Measurements from ENCODE around the gene SPOP.

DNA sequence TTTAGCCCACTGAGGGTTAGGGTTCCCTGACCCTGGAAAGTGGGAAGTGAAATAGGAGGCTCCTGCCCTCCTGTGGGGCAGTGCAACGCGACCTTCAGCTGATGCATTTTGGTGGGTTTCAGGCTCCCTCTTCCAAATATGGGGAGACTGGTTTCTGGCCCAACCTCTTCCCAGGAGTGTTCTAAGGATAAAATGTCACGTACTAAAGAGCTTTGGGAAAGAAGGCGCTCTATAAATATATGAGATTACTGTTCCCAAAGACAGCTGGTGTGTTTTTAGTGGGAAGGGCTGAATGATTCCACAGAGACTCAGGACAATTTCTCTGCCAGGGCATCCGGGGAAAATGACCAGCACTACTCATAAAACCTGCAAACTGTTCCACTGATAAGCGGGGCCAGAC lies 20.1 kb upstream of the SPOP start:
- TF ChIP-seq, protein P1, sequence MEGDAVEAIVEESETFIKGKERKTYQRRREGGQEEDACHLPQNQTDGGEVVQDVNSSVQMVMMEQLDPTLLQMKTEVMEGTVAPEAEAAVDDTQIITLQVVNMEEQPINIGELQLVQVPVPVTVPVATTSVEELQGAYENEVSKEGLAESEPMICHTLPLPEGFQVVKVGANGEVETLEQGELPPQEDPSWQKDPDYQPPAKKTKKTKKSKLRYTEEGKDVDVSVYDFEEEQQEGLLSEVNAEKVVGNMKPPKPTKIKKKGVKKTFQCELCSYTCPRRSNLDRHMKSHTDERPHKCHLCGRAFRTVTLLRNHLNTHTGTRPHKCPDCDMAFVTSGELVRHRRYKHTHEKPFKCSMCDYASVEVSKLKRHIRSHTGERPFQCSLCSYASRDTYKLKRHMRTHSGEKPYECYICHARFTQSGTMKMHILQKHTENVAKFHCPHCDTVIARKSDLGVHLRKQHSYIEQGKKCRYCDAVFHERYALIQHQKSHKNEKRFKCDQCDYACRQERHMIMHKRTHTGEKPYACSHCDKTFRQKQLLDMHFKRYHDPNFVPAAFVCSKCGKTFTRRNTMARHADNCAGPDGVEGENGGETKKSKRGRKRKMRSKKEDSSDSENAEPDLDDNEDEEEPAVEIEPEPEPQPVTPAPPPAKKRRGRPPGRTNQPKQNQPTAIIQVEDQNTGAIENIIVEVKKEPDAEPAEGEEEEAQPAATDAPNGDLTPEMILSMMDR (conservative IDR thresholded peaks at IDR 0.05; ENCODE audit: low read depth, low read length): no peak
- TF ChIP-seq MAZ (IDR thresholded peaks at IDR 0.05; ENCODE audit: borderline replicate concordance, low read depth, low read length) (no peak), POLR2A (IDR thresholded peaks at IDR 0.05; ENCODE audit: low read depth, low read length) (no peak), MXI1 (IDR thresholded peaks at IDR 0.05; ENCODE audit: borderline replicate concordance, low read depth, low read length) (no peak), SMC3 (IDR thresholded peaks at IDR 0.05; ENCODE audit: low read depth, low read length) (no peak), RAD21 (IDR thresholded peaks at IDR 0.05; ENCODE audit: low read length) (no peak), USF2 (IDR thresholded peaks at IDR 0.05; ENCODE audit: low read depth, low read length) (no peak), CHD1 (IDR thresholded peaks at IDR 0.05; ENCODE audit: low read depth, low read length) (no peak), NFE2L2 (IDR thresholded peaks at IDR 0.05; ENCODE audit: low read depth, low read length) (no peak), CEBPB (IDR thresholded peaks at IDR 0.05; ENCODE audit: low read depth, low read length) (no peak), RFX5 (IDR thresholded peaks at IDR 0.05; ENCODE audit: low read depth, low read length) (no peak), MAFK (IDR thresholded peaks at IDR 0.05; ENCODE audit: low read depth, low read length) (no peak), FOS (IDR thresholded peaks at IDR 0.05; ENCODE audit: low read depth, low read length) (no peak), RCOR1 (IDR thresholded peaks at IDR 0.05; ENCODE audit: insufficient replicate concordance, low read length) (no peak)
